GM23338 (cell line): ENCODE data around the gene HARS2. TPM values are rescaled to one million over a fixed set of nuclear protein-coding genes. Genes with fewer than 3 reads are reported as not detected.

ENCODE experiments used
- ATAC-seq: fragments of 200-7000 bp; cut with Tn5 transposase; 3 replicates; pipeline ENCODE4 v1.9.1; 2020
- DNase-seq: peaks from one replicate; pipeline ENCODE4 v3.0.0-alpha.2; 2015; ENCODE audit warnings: low spot score
- H2AFZ ChIP-seq: fragments of 200-600 bp; sonication (generic); 2 replicates; pipeline ENCODE4 v1.8.0; 2016; ENCODE audit warnings: antibody characterized with exemption, mild to moderate bottlenecking, moderate library complexity
- H3F3A ChIP-seq: fragments of 200-600 bp; sonication (generic); replicated peaks from 2 replicates; pipeline ENCODE4 v1.8.0; 2017; ENCODE audit warnings: antibody characterized with exemption, mixed run types, low read depth
- H3K27ac ChIP-seq: fragments of 200-600 bp; sonication (generic); 2 replicates; pipeline ENCODE4 v1.6.1; 2016; ENCODE audit warnings: low read depth
- H3K27me3 ChIP-seq: fragments of 200-600 bp; sonication (generic); 2 replicates; pipeline ENCODE4 v1.8.0; 2016; ENCODE audit warnings: mild to moderate bottlenecking, mixed run types, moderate library complexity; ENCODE audit not compliant: insufficient read depth
- H3K36me3 ChIP-seq: fragments of 200-600 bp; sonication (generic); 2 replicates; pipeline ENCODE4 v1.8.0; 2016; ENCODE audit warnings: mild to moderate bottlenecking; ENCODE audit not compliant: insufficient read depth
- H3K4me1 ChIP-seq: fragments of 200-600 bp; sonication (generic); 2 replicates; pipeline ENCODE4 v1.8.0; 2016; ENCODE audit warnings: mild to moderate bottlenecking, moderate library complexity; ENCODE audit not compliant: insufficient read depth
- H3K4me2 ChIP-seq: fragments of 200-600 bp; sonication (generic); 2 replicates; pipeline ENCODE4 v1.7.1; 2017; ENCODE audit warnings: mixed run types
- H3K4me3 ChIP-seq: fragments of 200-600 bp; sonication (generic); 2 replicates; pipeline ENCODE4 v1.6.1; 2016; ENCODE audit warnings: mixed run types
- H3K79me2 ChIP-seq: fragments of 200-600 bp; sonication (generic); replicated peaks from 2 replicates; pipeline ENCODE4 v1.8.0; 2017; ENCODE audit warnings: mild to moderate bottlenecking; ENCODE audit not compliant: insufficient read depth
- H3K9me2 ChIP-seq: fragments of 200-600 bp; sonication (generic); 2 replicates; pipeline ENCODE4 v1.8.0; 2017; ENCODE audit not compliant: insufficient read depth
- H4K20me1 ChIP-seq: fragments of 200-600 bp; sonication (generic); replicated peaks from 2 replicates; pipeline ENCODE4 v1.8.0; 2017; ENCODE audit warnings: mild to moderate bottlenecking; ENCODE audit not compliant: insufficient read depth
- H3K27ac Mint-ChIP-seq: 2 replicates; pipeline ENCODE4 v1.8.0; 2020; ENCODE audit warnings: inconsistent platforms, mild to moderate bottlenecking, moderate library complexity, mixed read lengths
- H3K27me3 Mint-ChIP-seq: 3 replicates; pipeline ENCODE4 v1.8.0; 2022; ENCODE audit warnings: low read depth, mild to moderate bottlenecking, moderate library complexity, mixed read lengths, inconsistent platforms; ENCODE audit not compliant: insufficient read depth, poor library complexity
- H3K36me3 Mint-ChIP-seq: 3 replicates; pipeline ENCODE4 v1.8.0; 2021; ENCODE audit warnings: low read depth, mild to moderate bottlenecking, inconsistent platforms, moderate library complexity, mixed read lengths
- H3K4me1 Mint-ChIP-seq: 3 replicates; pipeline ENCODE4 v1.8.0; 2020; ENCODE audit warnings: mild to moderate bottlenecking, inconsistent platforms, mixed read lengths
- H3K4me3 Mint-ChIP-seq: 3 replicates; pipeline ENCODE4 v1.8.0; 2021; ENCODE audit warnings: moderate library complexity, mild to moderate bottlenecking, inconsistent platforms, mixed read lengths
- H3K9me3 Mint-ChIP-seq: 3 replicates; pipeline ENCODE4 v1.8.0; 2020; ENCODE audit warnings: moderate library complexity, mild to moderate bottlenecking, inconsistent platforms, mixed read lengths
- CREB1 ChIP-seq: fragments of 250-450 bp; sonication (Bioruptor Pico); IDR thresholded peaks from 2 replicates; pipeline ENCODE4 v1.5.0; 2020; ENCODE audit warnings: low read depth, mild to moderate bottlenecking, moderate library complexity
- EZH2 ChIP-seq: fragments of 200-600 bp; sonication (generic); IDR thresholded peaks from one replicate; pipeline ENCODE4 v1.8.0; 2017; ENCODE audit warnings: antibody characterized with exemption, mild to moderate bottlenecking, low read depth; ENCODE audit not compliant: unreplicated experiment
- EZH2phosphoT487 ChIP-seq: fragments of 200-600 bp; sonication (generic); IDR thresholded peaks from one replicate; pipeline ENCODE4 v1.8.1; 2018; ENCODE audit warnings: antibody characterized with exemption; ENCODE audit not compliant: unreplicated experiment
- JUNB ChIP-seq: IDR thresholded peaks from one replicate; pipeline ENCODE4 v1.6.1; 2016; ENCODE audit warnings: antibody characterized with exemption; ENCODE audit not compliant: unreplicated experiment
- NANOG ChIP-seq: IDR thresholded peaks from 2 replicates; pipeline ENCODE4 v1.6.1; 2016; ENCODE audit warnings: antibody characterized with exemption, borderline replicate concordance
- POLR2AphosphoS5 ChIP-seq: IDR thresholded peaks from 2 replicates; pipeline ENCODE4 v1.6.1; 2016; ENCODE audit warnings: antibody characterized with exemption, low read depth
- STAT1 ChIP-seq: IDR thresholded peaks from one replicate; pipeline ENCODE4 v1.6.1; 2016; ENCODE audit warnings: antibody characterized with exemption; ENCODE audit not compliant: unreplicated experiment
- ZNF114 ChIP-seq: fragments of 250-450 bp; sonication (Bioruptor Pico); IDR thresholded peaks from 2 replicates; pipeline ENCODE4 v1.5.0; 2020; ENCODE audit warnings: mild to moderate bottlenecking, moderate library complexity
- ZNF331 ChIP-seq: fragments of 250-450 bp; sonication (Bioruptor Pico); IDR thresholded peaks from 2 replicates; pipeline ENCODE4 v1.5.0; 2020; ENCODE audit warnings: low read depth, mild to moderate bottlenecking, moderate library complexity
- polyA plus RNA-seq: library from polyadenylated mRNA; unstranded; fragments of >200 nt; fragmentation: Nextera tagmentation; extraction: Ambion mirVana; gene quantifications from 2 replicates; pipeline ENCODE4 v1.2.1, GENCODE V29; 2016
- total RNA-seq: library from RNA; depleted of rRNA; stranded (reverse); fragments of >200 nt; shearing (Covaris generic); gene quantifications from 2 replicates; pipeline ENCODE4 v1.2.3, GENCODE V29; 2014
- TF ChIP-seq, protein P1 (sequence below), 2 experiments: fragments of 200-600 bp in 1 of 2; sonication (generic) in 1 of 2; conservative IDR thresholded peaks; 2 replicates each; pipeline versions ENCODE4 v1.5.1 to v1.6.1; 2016 to 2017; ENCODE audit warnings: antibody characterized with exemption in 2 of 2, low read depth in 2 of 2, mild to moderate bottlenecking in 2 of 2, moderate library complexity in 1 of 2
- TF ChIP-seq, protein P2 (sequence below): IDR thresholded peaks from 2 replicates; pipeline ENCODE4 v1.6.1; 2016; ENCODE audit warnings: antibody characterized with exemption
- TF ChIP-seq, protein P3 (sequence below): IDR thresholded peaks from one replicate; pipeline ENCODE4 v1.6.1; 2018; ENCODE audit warnings: antibody characterized with exemption; ENCODE audit not compliant: unreplicated experiment

The HARS2 gene
- total and polyA plus RNA-seq, 2 experiments from 2014 or later = 14.4 to 21.6 TPM

DNA sequence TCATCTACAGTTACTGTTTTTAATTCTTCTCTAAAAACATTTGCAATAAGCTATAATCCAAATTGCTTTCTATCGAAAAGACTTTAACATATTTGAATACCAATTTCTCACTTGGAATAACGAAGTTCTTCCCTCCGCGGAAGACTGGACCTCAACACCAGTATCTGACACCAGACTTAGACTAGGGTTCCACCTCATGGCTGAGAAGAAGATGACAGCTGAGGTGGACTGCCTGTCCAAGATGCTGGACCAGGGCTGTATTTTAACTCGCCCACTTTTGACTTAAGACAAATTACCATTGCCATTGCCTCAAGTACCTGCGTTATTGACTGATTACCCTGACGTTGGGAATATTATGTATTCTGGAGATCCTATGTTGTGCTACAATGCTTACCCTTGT lies 43.1 kb downstream of the HARS2 start:
- DNase-seq = no peak
- Histone ChIP-seq H2AFZ (no peak overlapping the region), H3K36me3 (no peaks in the 10 kb centered on the region), H3K27me3 (no peaks in the 10 kb centered on the region), H3K27ac (no peak overlapping the region), H3K9me2 (no peaks in the 10 kb centered on the region), H3K79me2 (no peaks in the 10 kb centered on the region), H3F3A (no peaks in the 10 kb centered on the region), H3K4me2 (no peak overlapping the region), H4K20me1 (no peaks in the 10 kb centered on the region), H3K4me1 (no peaks in the 10 kb centered on the region), H3K4me3 (no peak overlapping the region)
- Mint-ChIP-seq H3K4me1 (no peaks in the 10 kb centered on the region), H3K27ac (no peak overlapping the region), H3K27me3 (no peaks in the 10 kb centered on the region), H3K36me3 (no peaks in the 10 kb centered on the region), H3K9me3 (peaks cover 11% of the 10 kb centered on the region; the same call in 2 of the 3 replicates), H3K4me3 (no peak overlapping the region)
- no peak for ATAC-seq
- no peak for TF ChIP-seq CREB1 (CRISPR knock-in tag)
- TF ChIP-seq, protein P1, sequence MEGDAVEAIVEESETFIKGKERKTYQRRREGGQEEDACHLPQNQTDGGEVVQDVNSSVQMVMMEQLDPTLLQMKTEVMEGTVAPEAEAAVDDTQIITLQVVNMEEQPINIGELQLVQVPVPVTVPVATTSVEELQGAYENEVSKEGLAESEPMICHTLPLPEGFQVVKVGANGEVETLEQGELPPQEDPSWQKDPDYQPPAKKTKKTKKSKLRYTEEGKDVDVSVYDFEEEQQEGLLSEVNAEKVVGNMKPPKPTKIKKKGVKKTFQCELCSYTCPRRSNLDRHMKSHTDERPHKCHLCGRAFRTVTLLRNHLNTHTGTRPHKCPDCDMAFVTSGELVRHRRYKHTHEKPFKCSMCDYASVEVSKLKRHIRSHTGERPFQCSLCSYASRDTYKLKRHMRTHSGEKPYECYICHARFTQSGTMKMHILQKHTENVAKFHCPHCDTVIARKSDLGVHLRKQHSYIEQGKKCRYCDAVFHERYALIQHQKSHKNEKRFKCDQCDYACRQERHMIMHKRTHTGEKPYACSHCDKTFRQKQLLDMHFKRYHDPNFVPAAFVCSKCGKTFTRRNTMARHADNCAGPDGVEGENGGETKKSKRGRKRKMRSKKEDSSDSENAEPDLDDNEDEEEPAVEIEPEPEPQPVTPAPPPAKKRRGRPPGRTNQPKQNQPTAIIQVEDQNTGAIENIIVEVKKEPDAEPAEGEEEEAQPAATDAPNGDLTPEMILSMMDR (conservative IDR thresholded peaks at IDR 0.05; ENCODE audit: low read depth in 2 of 2) = peak; percentile 23 to 51; a peak in 2 of 4 replicates

DNA sequence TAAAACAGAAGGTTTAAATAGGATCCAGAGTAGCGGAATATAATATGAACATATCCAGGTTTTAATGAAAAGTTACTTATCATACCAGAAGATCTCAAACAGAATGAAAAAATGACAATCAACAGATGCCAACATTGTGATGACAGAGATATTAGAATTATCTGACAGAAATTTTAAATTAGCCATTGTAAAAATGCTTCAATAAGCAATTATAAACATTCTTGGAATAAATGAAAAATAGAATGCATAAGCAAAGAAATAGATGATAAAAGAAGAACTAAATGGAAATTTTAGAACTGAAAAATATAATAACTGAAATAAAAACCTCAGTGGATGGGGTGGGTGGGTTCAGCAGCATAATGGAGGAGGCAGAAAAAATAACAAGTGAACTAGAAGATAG lies 46.2 kb downstream of the HARS2 start:
- H3K4me2 ChIP-seq = no peak overlapping the region
- Mint-ChIP-seq H3K36me3 (no peaks in the 10 kb centered on the region), H3K27me3 (no peaks in the 10 kb centered on the region), H3K9me3 (peaks cover 32% of the 10 kb centered on the region), H3K4me1 (no peaks in the 10 kb centered on the region), H3K4me3 (no peak overlapping the region), H3K27ac (no peak overlapping the region)
- no peaks in the 10 kb centered on the region for H3K79me2 ChIP-seq
- no peak overlapping the region for H2AFZ ChIP-seq
- H3K9me2 ChIP-seq = peaks cover 4% of the 10 kb centered on the region; the same call in 1 of the 2 replicates
- H3K36me3 ChIP-seq = no peaks in the 10 kb centered on the region
- no peaks in the 10 kb centered on the region for H4K20me1 ChIP-seq
- H3K4me1 ChIP-seq = no peaks in the 10 kb centered on the region
- H3F3A ChIP-seq = no peaks in the 10 kb centered on the region
- TF ChIP-seq CREB1 (CRISPR knock-in tag) (no peak), ZNF114 (no peak), ZNF331 (CRISPR knock-in tag) (no peak), EZH2phosphoT487 (no peak), JUNB (no peak), NANOG (no peak), EZH2 (no peak), STAT1 (no peak), POLR2AphosphoS5 (no peak)
- TF ChIP-seq, protein P2, sequence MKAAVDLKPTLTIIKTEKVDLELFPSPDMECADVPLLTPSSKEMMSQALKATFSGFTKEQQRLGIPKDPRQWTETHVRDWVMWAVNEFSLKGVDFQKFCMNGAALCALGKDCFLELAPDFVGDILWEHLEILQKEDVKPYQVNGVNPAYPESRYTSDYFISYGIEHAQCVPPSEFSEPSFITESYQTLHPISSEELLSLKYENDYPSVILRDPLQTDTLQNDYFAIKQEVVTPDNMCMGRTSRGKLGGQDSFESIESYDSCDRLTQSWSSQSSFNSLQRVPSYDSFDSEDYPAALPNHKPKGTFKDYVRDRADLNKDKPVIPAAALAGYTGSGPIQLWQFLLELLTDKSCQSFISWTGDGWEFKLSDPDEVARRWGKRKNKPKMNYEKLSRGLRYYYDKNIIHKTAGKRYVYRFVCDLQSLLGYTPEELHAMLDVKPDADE = no peak
- TF ChIP-seq, protein P1 (conservative IDR thresholded peaks at IDR 0.05; ENCODE audit: low read depth in 2 of 2) = no peak
- TF ChIP-seq, protein P3, sequence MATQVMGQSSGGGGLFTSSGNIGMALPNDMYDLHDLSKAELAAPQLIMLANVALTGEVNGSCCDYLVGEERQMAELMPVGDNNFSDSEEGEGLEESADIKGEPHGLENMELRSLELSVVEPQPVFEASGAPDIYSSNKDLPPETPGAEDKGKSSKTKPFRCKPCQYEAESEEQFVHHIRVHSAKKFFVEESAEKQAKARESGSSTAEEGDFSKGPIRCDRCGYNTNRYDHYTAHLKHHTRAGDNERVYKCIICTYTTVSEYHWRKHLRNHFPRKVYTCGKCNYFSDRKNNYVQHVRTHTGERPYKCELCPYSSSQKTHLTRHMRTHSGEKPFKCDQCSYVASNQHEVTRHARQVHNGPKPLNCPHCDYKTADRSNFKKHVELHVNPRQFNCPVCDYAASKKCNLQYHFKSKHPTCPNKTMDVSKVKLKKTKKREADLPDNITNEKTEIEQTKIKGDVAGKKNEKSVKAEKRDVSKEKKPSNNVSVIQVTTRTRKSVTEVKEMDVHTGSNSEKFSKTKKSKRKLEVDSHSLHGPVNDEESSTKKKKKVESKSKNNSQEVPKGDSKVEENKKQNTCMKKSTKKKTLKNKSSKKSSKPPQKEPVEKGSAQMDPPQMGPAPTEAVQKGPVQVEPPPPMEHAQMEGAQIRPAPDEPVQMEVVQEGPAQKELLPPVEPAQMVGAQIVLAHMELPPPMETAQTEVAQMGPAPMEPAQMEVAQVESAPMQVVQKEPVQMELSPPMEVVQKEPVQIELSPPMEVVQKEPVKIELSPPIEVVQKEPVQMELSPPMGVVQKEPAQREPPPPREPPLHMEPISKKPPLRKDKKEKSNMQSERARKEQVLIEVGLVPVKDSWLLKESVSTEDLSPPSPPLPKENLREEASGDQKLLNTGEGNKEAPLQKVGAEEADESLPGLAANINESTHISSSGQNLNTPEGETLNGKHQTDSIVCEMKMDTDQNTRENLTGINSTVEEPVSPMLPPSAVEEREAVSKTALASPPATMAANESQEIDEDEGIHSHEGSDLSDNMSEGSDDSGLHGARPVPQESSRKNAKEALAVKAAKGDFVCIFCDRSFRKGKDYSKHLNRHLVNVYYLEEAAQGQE = no peak
- H3K27ac ChIP-seq = no peak overlapping the region
- no peak overlapping the region for H3K4me3 ChIP-seq
- H3K27me3 ChIP-seq = no peaks in the 10 kb centered on the region
- no peak for ATAC-seq
- no peak for DNase-seq
